ENCODE data around the gene FEM1B.
A peak's percentile ranks its signal among the peaks of the same experiment; 100 is the strongest.

Gene FEM1B

DNA sequence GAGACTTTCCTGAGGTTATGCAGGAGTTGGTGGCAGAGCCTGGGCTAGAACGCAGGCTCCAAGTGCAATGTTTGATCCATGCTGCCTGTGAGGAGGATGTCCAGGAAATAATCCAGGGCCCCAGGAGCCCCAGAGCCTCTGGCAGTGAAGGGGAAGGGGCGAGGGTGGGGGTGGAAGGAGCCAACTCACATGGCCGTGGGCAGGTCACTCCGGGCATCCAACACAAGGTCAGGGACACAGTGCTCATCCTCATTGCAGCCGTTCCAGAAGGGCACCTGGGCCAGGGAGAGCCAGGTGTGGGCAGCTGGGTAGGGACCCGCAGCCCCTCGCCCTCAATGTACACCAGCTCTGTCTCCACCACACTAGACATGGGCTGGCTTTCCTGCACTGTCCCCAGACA, 43.7 kb downstream of the FEM1B start:
- no peak for FAIRE-seq
- no peak for TF ChIP-seq POLR2A (IDR thresholded peaks at IDR 0.05; ENCODE audit: low read depth, low read length)

DNA sequence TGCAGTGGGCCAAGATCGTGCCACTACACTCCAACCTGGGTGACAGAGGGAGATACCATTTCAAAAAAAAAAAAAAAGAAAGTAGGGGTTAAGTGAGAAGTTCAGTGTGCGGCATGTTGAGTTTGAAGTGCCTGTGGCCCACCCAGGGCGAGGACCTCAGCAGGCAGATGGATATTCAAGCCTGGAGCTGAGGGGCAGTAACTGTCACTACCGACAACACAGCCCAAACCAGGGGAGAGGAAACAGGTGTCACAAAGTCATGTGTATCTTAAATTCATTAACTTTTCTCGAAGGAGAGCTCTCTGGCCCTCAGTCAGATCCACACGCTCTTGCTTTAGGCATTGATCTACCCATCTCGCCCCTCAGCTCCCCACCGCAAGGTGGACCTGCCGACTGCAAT, 45.3 kb downstream of the FEM1B start:
- FAIRE-seq (no peak), DNase-seq (ENCODE audit: insufficient read length, low spot score) (no peak)
- no peak for TF ChIP-seq POLR2A (IDR thresholded peaks at IDR 0.05; ENCODE audit: low read depth, low read length)

More for the DNA sequence above, 43.7 kb downstream of the FEM1B start:
- no peak for DNase-seq (ENCODE audit: insufficient read length, low spot score)

DNA sequence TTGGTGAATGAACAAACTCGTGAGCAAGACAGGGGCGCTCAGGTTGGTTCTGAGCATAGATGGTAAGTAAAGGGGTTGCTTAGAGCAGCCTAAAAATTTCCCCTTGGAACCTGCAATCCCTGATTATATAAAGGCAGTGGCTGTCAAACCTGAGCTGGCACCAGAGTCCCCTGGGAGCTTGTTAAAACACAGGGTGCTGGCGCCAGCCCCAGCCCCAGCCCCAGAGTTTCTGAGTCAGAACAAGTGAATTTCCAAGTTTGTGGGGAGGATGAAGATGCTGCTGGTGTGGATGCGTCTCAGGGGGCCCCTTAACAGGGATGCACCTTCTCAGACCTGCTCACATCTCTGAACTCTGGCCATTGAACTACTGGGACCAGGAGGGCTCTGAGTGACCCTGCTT, 48.2 kb downstream of the FEM1B start:
- no peak for TF ChIP-seq POLR2A (IDR thresholded peaks at IDR 0.05; ENCODE audit: low read depth, low read length)
- no peak for DNase-seq (ENCODE audit: insufficient read length, low spot score)
- no peak for FAIRE-seq

DNA sequence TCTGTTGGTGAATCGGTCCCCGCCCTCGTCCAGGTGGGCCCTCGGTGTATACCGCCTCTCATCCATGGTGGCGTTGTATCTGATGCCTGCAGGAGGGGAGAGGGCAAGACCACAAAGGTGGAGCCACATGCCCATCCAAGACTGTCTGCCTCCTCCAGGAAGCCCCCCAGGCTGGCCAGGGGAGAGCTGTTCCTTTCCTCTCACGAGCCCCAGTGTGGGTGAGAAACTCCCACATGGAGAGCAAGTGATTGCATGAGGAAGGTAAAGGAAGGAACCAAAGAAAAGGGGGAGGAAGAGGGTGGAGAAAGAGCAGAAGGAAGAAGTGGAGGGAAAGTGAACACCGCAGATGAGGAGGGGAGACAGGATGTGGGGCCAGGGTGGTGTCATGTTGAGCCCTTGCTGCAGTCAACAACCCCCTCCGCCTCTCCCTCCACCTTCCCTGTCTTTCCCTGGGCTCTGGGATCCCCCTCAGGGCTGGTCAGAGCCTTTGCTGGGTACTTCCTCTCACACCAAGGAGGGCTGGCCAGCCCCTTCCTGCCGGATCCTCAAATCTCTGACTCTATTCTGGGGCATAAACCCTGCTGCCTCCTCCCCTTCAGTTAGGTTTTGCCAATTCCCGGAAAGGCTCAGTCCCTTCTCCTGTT, 49.3 kb downstream of the FEM1B start:
- FAIRE-seq (no peak), DNase-seq (ENCODE audit: insufficient read length, low spot score) (no peak)
- no peak for TF ChIP-seq POLR2A (IDR thresholded peaks at IDR 0.05; ENCODE audit: low read depth, low read length)

DNA sequence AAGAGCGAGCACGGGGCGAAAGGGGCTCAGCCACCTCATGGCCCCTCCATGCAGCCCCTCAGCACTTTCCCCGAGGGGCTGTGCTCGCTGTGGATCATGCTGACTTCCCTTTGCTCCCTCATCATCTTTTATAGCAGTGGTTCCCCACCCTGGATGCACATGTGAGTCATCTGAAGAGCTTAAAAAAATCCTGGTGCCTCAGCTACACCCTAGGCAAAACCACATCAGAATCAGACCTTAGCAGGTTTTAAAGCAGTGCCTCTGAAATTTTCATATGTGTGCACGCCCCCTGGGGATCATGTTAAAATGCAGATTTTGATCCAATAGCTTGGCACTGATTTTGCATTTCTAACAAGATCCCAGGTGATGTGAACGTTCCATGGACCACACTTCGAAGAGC, 50.9 kb downstream of the FEM1B start:
- FAIRE-seq (no peak), DNase-seq (ENCODE audit: insufficient read length, low spot score) (no peak)
- no peak for TF ChIP-seq POLR2A (IDR thresholded peaks at IDR 0.05; ENCODE audit: low read depth, low read length)

DNA sequence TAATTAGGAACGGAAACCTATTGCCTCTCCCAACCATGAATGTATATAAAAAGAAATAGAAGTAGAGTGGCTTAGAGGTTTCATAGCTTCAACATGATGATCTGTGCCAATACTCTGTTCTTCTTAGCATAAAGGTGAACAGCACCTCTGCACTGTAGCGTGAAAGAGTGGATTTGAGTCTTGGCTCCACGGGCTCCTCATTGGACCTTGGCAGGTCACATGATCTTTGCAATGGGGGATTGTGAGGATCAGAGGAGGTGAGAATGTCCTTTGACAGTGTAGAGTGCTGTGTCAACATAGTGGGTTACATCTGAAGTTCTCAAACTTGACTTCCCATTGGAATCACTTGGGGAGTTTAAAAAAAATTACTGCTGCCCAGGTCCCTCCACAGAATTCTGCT, 51.4 kb downstream of the FEM1B start:
- FAIRE-seq: no peak
- no peak for DNase-seq (ENCODE audit: insufficient read length, low spot score)
- no peak for TF ChIP-seq POLR2A (IDR thresholded peaks at IDR 0.05; ENCODE audit: low read depth, low read length)

DNA sequence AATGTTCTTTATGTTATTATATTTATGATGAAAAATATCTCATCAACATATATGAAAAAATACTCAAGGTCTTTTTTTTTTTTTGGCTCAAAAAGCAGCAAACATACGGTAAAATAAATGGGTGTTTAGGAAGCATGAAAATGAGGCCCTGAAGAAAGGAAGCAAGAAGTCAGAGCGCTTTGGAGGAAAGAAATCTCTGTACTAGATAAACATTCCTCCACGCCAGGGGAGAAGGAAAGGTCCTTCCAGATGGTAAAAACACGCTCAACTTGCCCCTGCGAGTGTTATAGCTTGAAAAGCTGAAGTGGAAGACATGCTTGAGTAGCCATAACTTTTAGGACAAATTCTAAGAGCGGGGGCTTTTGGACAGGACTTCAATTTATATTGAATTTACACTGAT, 52.9 kb downstream of the FEM1B start:
- DNase-seq (ENCODE audit: insufficient read length, low spot score) (no peak), FAIRE-seq (no peak)
- TF ChIP-seq POLR2A (IDR thresholded peaks at IDR 0.05; ENCODE audit: low read depth, low read length): no peak

DNA sequence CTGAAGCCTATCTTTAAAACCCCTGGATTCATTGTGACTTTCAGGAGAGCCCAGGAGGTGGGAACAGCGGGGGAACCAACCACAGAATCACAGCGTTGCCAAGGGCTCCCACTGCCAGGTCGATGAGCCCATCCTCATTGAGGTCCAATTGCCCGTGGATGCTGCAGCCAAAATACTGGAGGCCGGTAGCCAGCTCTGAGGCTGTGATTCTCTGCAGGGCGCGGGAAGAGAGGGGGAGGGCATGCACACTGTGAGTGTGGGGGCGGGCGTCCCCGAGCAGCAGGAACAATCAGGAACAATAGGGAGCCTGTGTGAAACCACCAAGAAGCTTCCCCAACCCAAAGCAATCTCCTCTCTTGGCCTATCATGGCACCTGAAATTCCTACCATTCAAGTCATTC, 53.4 kb downstream of the FEM1B start:
- no peak for TF ChIP-seq POLR2A (IDR thresholded peaks at IDR 0.05; ENCODE audit: low read depth, low read length)
- DNase-seq (ENCODE audit: insufficient read length, low spot score) (no peak), FAIRE-seq (no peak)

DNA sequence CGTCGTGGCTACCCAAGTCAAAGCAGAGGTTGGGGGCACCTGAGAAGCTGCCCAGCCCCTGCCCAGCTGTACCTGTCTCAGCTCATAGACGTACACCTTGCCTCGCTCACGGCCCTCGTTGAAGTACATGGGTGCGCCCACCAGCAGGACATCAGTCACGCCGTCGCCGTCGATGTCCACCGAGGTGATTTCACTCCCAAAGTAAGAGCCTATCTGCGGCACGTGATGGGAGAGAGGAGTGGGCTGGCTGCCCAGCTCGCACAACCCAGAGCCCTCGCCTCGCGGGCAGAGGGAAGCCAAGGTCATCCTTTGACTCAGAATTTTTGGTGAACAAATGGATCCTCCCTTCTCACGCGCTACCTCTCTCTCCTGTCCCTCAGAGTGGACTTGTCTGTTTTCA, 54.7 kb downstream of the FEM1B start:
- DNase-seq (ENCODE audit: insufficient read length, low spot score) (no peak), FAIRE-seq (no peak)
- TF ChIP-seq POLR2A (IDR thresholded peaks at IDR 0.05; ENCODE audit: low read depth, low read length): no peak

DNA sequence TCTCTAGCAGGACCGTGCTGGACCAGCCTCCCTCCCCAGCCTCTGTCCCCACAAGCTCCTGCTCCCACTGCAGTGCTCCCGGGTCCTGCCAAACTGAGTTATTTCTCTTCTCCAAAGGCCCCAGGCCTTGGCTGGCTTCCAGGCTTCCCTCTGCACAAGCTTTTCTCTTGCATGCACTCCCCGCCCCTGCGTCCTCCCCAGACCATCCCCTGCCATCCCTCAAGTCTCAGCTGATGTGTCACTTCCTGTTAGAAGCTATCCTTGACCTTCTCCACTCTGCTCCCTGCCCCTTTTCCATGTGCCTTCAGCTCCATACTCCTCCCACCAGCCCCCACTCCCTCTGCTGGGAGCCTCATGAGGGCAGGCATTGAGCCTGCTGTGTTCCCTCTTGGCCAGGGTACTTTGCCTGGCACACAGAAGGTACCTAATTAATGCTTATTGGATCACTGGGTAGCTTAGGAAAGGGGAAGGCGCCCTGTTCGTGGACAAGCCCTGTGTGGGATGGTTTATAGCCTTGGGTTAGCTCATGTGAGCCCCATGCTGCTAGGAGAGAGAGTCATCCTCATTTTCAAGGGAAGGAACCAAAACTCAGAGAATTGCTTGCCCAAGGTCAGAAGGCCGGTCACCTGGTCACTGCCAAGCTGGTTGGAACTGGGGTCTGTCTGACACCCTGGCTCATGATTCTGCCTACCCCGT, 56.4 kb downstream of the FEM1B start:
- no peak for FAIRE-seq
- no peak for TF ChIP-seq POLR2A (IDR thresholded peaks at IDR 0.05; ENCODE audit: low read depth, low read length)
- DNase-seq (ENCODE audit: insufficient read length, low spot score): peak; percentile 27

DNA sequence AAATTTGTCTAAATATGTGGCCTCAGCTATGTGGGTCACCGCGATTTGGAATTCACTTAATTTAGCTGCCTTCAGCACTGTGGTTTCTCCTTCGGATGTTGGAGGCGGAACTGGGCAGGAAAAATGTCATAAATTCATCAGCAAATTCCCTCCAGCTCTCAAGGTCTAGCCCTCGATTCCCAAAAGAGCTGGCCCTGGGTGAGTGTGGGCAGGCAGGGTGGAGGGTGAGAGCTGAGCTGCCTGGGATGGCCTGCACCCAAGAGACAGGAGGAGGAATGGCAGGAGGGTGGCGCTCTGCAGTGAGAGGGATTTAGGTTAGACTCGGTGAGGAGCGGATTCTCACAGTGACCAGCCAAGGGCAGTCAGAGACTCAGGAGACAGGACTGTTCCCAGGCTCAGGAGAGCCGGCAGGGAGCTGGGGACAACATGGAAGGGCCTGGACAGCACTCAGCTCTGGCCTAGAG, 57.1 kb downstream of the FEM1B start:
- DNase-seq (ENCODE audit: insufficient read length, low spot score) (peak; percentile 24), FAIRE-seq (no peak)
- no peak for TF ChIP-seq POLR2A (IDR thresholded peaks at IDR 0.05; ENCODE audit: low read depth, low read length)

DNA sequence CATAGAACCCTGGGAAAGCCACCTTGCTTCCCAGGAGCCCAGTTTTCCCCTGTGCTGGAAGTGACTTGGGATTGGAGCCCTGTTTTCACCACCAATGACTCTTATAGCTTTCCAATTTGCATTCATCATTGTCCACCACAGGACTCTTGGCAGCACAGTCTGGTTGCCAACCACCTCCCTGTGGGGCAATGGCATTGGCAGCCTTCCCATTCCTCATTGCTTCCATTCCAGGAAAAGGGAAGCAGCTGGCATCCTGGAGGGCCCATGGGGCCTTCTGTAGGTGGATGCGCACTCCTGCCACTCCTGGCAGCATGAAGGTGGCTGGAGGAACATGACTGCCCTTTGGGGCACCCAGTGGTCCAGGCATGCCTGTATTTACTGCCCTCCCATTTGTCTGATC, 57.7 kb downstream of the FEM1B start:
- FAIRE-seq (no peak), DNase-seq (ENCODE audit: insufficient read length, low spot score) (peak; percentile 68)
- no peak for TF ChIP-seq POLR2A (IDR thresholded peaks at IDR 0.05; ENCODE audit: low read depth, low read length)

DNA sequence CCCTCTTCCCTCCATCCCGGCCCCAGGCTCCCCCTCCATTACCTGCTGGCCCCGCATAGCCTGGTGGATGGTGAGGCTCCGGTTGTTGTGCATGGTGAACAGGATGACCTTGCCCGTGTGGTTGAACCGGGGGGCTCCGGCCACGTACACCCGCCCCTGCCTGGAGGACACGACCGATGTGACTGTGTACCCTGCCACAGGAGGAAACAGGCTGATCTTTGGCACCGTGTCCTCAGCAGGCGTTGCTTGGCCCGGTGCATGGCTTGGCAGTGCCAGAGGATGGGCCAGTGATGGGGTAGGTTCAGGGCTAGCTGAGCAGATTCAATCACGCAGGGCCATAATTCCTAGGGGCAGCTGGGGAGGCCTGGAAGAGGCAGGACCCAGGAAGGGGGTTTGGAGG, 58.1 kb downstream of the FEM1B start:
- DNase-seq (ENCODE audit: insufficient read length, low spot score): no peak
- FAIRE-seq: no peak
- no peak for TF ChIP-seq POLR2A (IDR thresholded peaks at IDR 0.05; ENCODE audit: low read depth, low read length)

DNA sequence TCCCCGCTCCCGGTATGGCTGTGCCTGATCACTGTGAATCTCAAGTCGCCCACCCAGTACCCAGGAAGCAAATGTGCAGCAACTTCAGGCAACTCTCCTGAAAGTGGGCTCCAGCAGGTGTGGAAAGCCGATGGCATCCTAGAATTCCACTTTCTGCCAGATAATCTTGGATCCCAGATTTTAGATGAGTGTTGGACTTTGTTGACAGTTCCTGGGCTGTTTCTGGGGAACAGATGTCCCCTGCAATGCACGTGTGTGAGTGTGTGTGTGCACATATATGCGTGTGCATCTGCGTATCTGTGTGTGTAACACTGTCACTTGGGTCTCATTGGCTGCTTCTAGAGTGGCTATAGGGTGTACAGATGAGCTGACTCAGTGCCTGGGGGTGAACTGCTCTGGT, 59.0 kb downstream of the FEM1B start:
- no peak for TF ChIP-seq POLR2A (IDR thresholded peaks at IDR 0.05; ENCODE audit: low read depth, low read length)
- FAIRE-seq (no peak), DNase-seq (ENCODE audit: insufficient read length, low spot score) (no peak)

DNA sequence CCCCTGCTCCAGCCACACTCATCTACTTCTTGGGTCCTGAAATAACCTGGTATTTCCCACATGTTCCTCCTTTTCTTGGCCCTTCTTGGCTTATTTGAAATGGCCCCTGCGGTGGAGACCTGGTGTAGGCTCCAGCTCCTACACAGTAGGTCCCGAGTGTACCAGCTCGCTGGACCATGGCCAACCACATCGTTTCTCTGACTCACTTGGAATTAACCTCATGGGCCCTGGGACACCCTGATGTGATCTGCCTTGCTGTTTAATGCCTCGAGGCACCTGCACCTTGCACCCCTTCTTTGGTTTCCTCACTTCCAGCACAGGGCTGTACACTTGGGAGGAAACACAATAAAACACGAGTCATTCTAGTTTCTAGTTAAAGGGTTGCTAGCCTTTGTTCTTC, 60.3 kb downstream of the FEM1B start:
- FAIRE-seq: no peak
- DNase-seq (ENCODE audit: insufficient read length, low spot score): no peak
- no peak for TF ChIP-seq POLR2A (IDR thresholded peaks at IDR 0.05; ENCODE audit: low read depth, low read length)
